Ovary (tissue), 9 donors: ENCODE data around the gene PADI1. TPM values are rescaled to one million over a fixed set of nuclear protein-coding genes. Genes with fewer than 3 reads are reported as not detected.
A peak's percentile ranks its signal among the peaks of the same experiment; 100 is the strongest.

Experiments used
- DNase-seq, 5 donors: peaks; one replicate each; pipeline ENCODE4 v3.0.0-alpha.2; 2019 to 2020
- H3K27ac ChIP-seq, 2 donors: fragments of 200-600 bp; one replicate each; pipeline versions ENCODE4 v1.5.1 to v1.8.0; 2019 to 2022
- H3K27me3 ChIP-seq: fragments of 200-600 bp; one replicate; pipeline ENCODE4 v1.8.0; 2022
- H3K36me3 ChIP-seq: fragments of 200-600 bp; sonication (generic); one replicate; pipeline ENCODE4 v1.5.1; 2019
- H3K4me1 ChIP-seq: one replicate; pipeline ENCODE4 v1.8.1; 2013; ENCODE audit warnings: mild to moderate bottlenecking, moderate library complexity; ENCODE audit not compliant: insufficient read depth
- H3K4me3 ChIP-seq: fragments of 200-600 bp; sonication (generic); one replicate; pipeline ENCODE4 v1.5.1; 2017
- H3K9me3 ChIP-seq, 2 donors: fragments of 200-600 bp in 1 of 2; sonication (generic) in 1 of 2; one replicate each; pipeline versions ENCODE4 v1.5.1 to v1.8.1; 2013 to 2019; ENCODE audit warnings: mild to moderate bottlenecking in 1 of 2, moderate library complexity in 1 of 2
- CTCF ChIP-seq, 3 donors: fragments of 450-650 bp in 2 of 3; fragments of 200-600 bp in 1 of 3; IDR thresholded peaks; one replicate each; pipeline versions ENCODE4 v1.5.1 to v1.8.0; 2016 to 2022; ENCODE audit warnings: antibody characterized with exemption in 3 of 3, mild to moderate bottlenecking in 1 of 3
- EP300 ChIP-seq: sonication (generic); formaldehyde crosslinking; IDR thresholded peaks from one replicate; pipeline ENCODE4 v1.6.1; 2017; ENCODE audit warnings: antibody characterized with exemption
- POLR2A ChIP-seq: fragments of 450-650 bp; IDR thresholded peaks from one replicate; pipeline ENCODE4 v1.6.1; 2017; ENCODE audit warnings: antibody characterized with exemption, mild to moderate bottlenecking, moderate library complexity
- WGBS, 3 donors: extraction: QIAGEN DNeasy Blood & Tissue Kit in 1 of 3; methylation state at CpG; one replicate each; pipeline versions ENCODE4 v1.1.5 to v1.1.7; 2013 to 2017; 5-methylcytosine and 5-hydroxymethylcytosine counted together
- intact Hi-C, 4 donors: fragments of 100-400 bp; cut with DNase I; formaldehyde crosslinking; loops; one replicate each; pipeline versions ENCODE4 v1.11.0 to v1.15.1; 2022 to 2023
- polyA plus RNA-seq, 2 donors: library from polyadenylated mRNA; stranded (reverse); fragments of 200-250 nt in 1 of 2; fragments of 350-450 nt in 1 of 2; fragmentation: Illumina TruSeq in 1 of 2; extraction: RNeasy Lipid Tissue Mini Kit (QIAGEN cat#74804) in 1 of 2; gene quantifications; one replicate each; pipeline ENCODE4 v1.2.3, GENCODE V29; 2013 to 2014
- total RNA-seq, 7 donors: library from RNA; depleted of rRNA in 2 of 7; stranded (reverse); fragments of >200 nt in 2 of 7; fragmentation: NEBNext Ultra II Directional in 3 of 7; extraction: Animal tissue kit (Norgen Biotek cat#: 25700) in 3 of 7; gene quantifications; one replicate each; pipeline versions ENCODE4 v1.1.0 to v1.2.4, GENCODE V29; 2016 to 2023
- donor health status: DM: no; HTN: no; CAD: no; lungs with moderate emphysema.
- donor health status: DM: no; HTN: no; CAD: no.
- donor health status: Bipolar disorder and iron deficiency.
- donor health status: DM: yes; HTN: yes; CAD: no.
- donor health status: DM: no; HTN: no; CAD: no.
- donor health status: DM: yes; HTN: yes; CAD: no.

PADI1 gene
- total and polyA plus RNA-seq, 9 donors, result 0.07 TPM; not detected in 8

GRCh38 chr1:17198476-17199258 lies 6.3 kb upstream of the PADI1 start:
- TF ChIP-seq EP300 (no peak), CTCF (IDR thresholded peaks at IDR 0.05) (no peak), POLR2A (no peak)
- 75 to 89% (median 86%) methylated on average over 8 to 9 of the region's 9 CpGs for WGBS, 3 donors
- DNase-seq, result peak in 1 of 5 donors; percentile 27
- intact Hi-C loops, result no loop called here
- H3K4me1 ChIP-seq, result no peaks in the 10 kb centered on the region
- no peak overlapping the region for H3K4me3 ChIP-seq
- no peak overlapping the region for H3K27ac ChIP-seq
- no peaks in the 10 kb centered on the region for H3K36me3 ChIP-seq
- H3K9me3 ChIP-seq, result no peaks in the 10 kb centered on the region
- H3K27me3 ChIP-seq, result no peaks in the 10 kb centered on the region

GRCh38 chr1:17199267-17200044 lies 5.5 kb upstream of the PADI1 start:
- TF ChIP-seq POLR2A, result no peak
- no peak for TF ChIP-seq CTCF (IDR thresholded peaks at IDR 0.05)
- no peak for TF ChIP-seq EP300
- Histone ChIP-seq H3K27ac (no peak overlapping the region), H3K36me3 (no peaks in the 10 kb centered on the region), H3K9me3 (no peaks in the 10 kb centered on the region), H3K27me3 (no peaks in the 10 kb centered on the region), H3K4me1 (no peaks in the 10 kb centered on the region), H3K4me3 (no peak overlapping the region)
- intact Hi-C loops, result no loop called here
- 75 to 91% (median 82%) methylated on average over 9 of the region's 9 CpGs for WGBS, 3 donors
- DNase-seq, result peak in 1 of 5 donors; percentile 16

- Histone ChIP-seq H3K27me3 (no peaks in the 10 kb centered on the region), H3K36me3 (no peaks in the 10 kb centered on the region), H3K27ac (no peak overlapping the region), H3K9me3 (no peaks in the 10 kb centered on the region), H3K4me1 (no peaks in the 10 kb centered on the region), H3K4me3 (no peak overlapping the region)
- intact Hi-C loops, result no loop called here
- DNase-seq, result no peak
- WGBS, 3 donors, result 7 to 27% (median 9%) methylated on average over 8 of the region's 8 CpGs
- TF ChIP-seq CTCF (IDR thresholded peaks at IDR 0.05) (no peak), EP300 (no peak), POLR2A (no peak)
These were observed 4.7 kb upstream of the PADI1 start for GRCh38 chr1:17200246-17200645.

- TF ChIP-seq EP300 (no peak), CTCF (IDR thresholded peaks at IDR 0.05) (no peak), POLR2A (no peak)
These were observed 4.2 kb upstream of the PADI1 start for GRCh38 chr1:17200756-17201155.

More at GRCh38 chr1:17200756-17201155, 4.2 kb upstream of the PADI1 start:
- WGBS, 3 donors, result 76 to 87% (median 84%) methylated on average over 5 of the region's 5 CpGs
- no peaks in the 10 kb centered on the region for H3K27me3 ChIP-seq
- no peaks in the 10 kb centered on the region for H3K9me3 ChIP-seq
- no peaks in the 10 kb centered on the region for H3K36me3 ChIP-seq
- no peak for DNase-seq
- H3K4me1 ChIP-seq, result no peaks in the 10 kb centered on the region
- intact Hi-C loops, result no loop called here
- H3K4me3 ChIP-seq, result no peak overlapping the region
- H3K27ac ChIP-seq, result no peak overlapping the region
